Measurements from ENCODE around the gene PSD2. TPM values are rescaled to one million over a fixed set of nuclear protein-coding genes. Genes with fewer than 3 reads are reported as not detected.

The PSD2 gene
- total RNA-seq, 1 donor from 2014 or later = 0.14 TPM

DNA sequence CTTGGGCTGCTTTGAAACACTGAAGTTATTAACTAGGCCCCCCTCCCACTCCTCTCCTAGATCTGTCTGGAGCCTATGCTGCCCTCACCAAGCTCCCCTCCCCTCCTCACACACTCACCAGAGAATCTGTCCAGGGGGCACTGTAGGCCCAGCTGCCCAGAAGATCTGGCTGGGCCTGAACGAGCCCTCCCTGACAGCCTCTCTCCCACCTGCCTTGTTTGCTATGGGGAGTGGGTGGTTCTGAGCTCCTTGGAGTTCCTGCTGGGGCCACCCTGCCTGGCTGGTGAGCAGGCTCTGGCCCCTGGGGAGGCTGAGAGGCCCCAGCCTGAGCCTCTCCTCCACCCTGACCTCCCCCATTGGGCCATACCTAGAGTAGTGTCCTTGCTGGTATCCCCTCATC, 75.1 kb downstream of the PSD2 start:
- H3K4me3 Mint-ChIP-seq (ENCODE audit: low read depth) = no peak overlapping the region
- H3K9me3 Mint-ChIP-seq (ENCODE audit: low read depth) = peaks cover 3% of the 10 kb centered on the region
- H3K27me3 Mint-ChIP-seq = peaks cover 4% of the 10 kb centered on the region
- no peaks in the 10 kb centered on the region for H3K4me1 Mint-ChIP-seq (ENCODE audit: low read depth)
- H3K27ac Mint-ChIP-seq = no peak overlapping the region
- peaks cover 2% of the 10 kb centered on the region for H3K36me3 Mint-ChIP-seq (ENCODE audit: insufficient read depth)
- DNase-seq (ENCODE audit: low spot score, unreplicated experiment) = no peak
- TF ChIP-seq, protein P1, sequence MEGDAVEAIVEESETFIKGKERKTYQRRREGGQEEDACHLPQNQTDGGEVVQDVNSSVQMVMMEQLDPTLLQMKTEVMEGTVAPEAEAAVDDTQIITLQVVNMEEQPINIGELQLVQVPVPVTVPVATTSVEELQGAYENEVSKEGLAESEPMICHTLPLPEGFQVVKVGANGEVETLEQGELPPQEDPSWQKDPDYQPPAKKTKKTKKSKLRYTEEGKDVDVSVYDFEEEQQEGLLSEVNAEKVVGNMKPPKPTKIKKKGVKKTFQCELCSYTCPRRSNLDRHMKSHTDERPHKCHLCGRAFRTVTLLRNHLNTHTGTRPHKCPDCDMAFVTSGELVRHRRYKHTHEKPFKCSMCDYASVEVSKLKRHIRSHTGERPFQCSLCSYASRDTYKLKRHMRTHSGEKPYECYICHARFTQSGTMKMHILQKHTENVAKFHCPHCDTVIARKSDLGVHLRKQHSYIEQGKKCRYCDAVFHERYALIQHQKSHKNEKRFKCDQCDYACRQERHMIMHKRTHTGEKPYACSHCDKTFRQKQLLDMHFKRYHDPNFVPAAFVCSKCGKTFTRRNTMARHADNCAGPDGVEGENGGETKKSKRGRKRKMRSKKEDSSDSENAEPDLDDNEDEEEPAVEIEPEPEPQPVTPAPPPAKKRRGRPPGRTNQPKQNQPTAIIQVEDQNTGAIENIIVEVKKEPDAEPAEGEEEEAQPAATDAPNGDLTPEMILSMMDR (IDR thresholded peaks at IDR 0.05; ENCODE audit: unreplicated experiment) = no peak

DNA sequence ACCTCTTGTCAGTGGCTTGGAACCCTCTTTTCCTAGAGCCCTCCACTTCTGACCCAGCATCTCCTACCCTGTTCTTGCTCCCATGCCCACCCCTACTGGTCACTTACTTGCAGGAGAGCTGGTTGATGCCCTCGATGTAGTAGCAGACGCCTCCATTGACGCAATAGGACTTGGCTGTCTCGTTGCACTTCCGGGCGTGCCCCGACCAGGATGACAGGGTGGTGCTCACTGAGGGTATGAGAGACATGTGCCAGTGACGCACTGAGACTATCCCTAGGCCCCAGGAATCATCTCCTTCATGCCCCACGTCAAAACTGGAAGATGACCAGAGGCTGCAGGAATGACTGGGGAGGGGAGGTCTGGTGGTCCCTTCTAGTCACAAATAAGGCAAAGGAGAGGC, 76.0 kb downstream of the PSD2 start:
- no peaks in the 10 kb centered on the region for H3K4me1 Mint-ChIP-seq (ENCODE audit: low read depth)
- peaks cover 4% of the 10 kb centered on the region for H3K36me3 Mint-ChIP-seq (ENCODE audit: insufficient read depth)
- DNase-seq (ENCODE audit: low spot score, unreplicated experiment) = no peak
- no peak overlapping the region for H3K4me3 Mint-ChIP-seq (ENCODE audit: low read depth)
- no peak overlapping the region for H3K27ac Mint-ChIP-seq
- peaks cover 2% of the 10 kb centered on the region for H3K27me3 Mint-ChIP-seq
- H3K9me3 Mint-ChIP-seq (ENCODE audit: low read depth) = peaks cover 7% of the 10 kb centered on the region
- TF ChIP-seq, protein P1 (IDR thresholded peaks at IDR 0.05; ENCODE audit: unreplicated experiment) = no peak

DNA sequence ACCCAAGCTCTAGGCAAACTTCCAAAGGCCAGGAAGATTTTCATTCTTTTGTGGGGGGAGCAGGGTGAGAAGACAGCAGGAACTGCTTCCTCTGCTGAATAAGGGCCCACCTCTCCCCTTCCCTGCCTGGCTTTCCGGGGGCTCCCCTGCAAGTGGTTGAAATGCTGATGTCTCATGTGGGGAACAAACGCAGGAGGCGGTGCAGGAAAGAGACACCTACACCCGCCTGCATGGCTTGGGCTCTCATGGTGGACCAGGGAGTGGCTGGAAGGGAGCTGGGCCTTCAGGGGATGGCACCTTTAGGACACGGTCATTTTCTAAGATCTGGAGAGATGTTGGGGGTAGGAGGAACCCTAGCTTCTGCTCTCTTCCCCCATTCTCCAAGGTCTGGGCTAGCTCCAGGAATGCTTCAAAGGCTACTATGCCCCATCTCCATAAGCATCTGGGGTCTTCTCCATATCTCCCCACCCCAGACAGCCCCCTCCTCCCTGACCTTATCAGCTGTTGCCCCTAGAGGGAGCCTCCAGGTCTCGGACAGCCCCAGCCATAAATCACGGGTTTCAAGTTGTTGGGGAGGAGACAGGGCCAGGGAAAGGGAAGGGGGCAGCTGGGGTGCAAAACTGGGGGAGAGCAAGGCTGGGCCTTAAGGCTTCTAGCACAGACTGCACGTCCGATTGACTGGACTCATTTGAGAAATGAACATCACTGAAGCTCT, 76.6 kb downstream of the PSD2 start:
- TF ChIP-seq, protein P1 (IDR thresholded peaks at IDR 0.05; ENCODE audit: unreplicated experiment) = peak; percentile 16
- Mint-ChIP-seq H3K9me3 (ENCODE audit: low read depth) (peaks cover 7% of the 10 kb centered on the region), H3K4me1 (ENCODE audit: low read depth) (no peaks in the 10 kb centered on the region), H3K27me3 (no peaks in the 10 kb centered on the region), H3K36me3 (ENCODE audit: insufficient read depth) (peaks cover 4% of the 10 kb centered on the region), H3K4me3 (ENCODE audit: low read depth) (no peak overlapping the region), H3K27ac (no peak overlapping the region)
- no peak for DNase-seq (ENCODE audit: low spot score, unreplicated experiment)

DNA sequence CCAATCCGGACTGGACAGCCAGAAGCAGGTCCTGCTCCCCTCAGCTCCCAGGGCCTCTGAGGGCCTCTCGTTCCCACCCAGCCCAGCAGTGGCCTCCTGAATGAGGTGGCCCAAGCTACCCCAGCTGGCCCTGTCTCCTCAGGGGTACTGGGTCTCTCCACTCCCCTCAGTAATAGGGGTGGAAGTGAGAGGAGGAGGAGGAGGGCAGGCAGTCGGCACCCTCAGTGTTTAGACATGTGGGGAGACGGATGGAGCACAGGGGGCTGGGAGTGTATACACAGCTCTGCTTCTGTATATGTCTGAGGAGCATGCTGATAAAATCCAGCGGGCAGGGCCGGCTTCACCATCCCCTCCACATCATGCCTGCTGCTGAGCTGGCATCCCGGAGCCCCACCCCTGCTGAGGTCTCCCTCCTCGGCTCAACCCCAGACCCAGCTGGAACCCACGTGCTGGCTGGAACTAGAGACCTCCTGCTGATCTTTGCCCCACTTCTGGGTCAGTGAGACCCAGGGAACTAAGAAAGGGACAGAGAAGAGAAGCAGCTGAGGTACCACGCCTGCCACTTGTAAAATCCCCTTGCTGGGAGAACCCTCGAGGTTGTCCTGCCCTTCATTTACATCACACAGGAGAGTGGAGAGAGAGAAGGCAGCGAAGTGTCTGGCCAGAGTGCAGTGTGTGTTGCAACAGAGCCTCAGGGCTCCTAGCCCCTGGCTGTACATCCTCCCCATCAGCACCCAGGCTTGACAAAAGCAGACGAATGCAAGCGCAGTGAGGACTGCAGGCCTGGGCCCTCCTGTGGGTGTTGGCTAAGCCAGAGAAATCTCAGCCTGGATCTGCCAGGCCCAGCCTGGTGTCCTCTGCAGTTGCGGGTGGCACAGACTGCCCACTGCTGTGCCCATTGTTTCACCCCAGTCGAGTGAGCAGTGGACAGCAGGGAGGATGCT, 77.5 kb downstream of the PSD2 start:
- no peak overlapping the region for H3K4me3 Mint-ChIP-seq (ENCODE audit: low read depth)
- H3K36me3 Mint-ChIP-seq (ENCODE audit: insufficient read depth) = peaks cover 4% of the 10 kb centered on the region
- H3K9me3 Mint-ChIP-seq (ENCODE audit: low read depth) = peaks cover 7% of the 10 kb centered on the region
- no peaks in the 10 kb centered on the region for H3K4me1 Mint-ChIP-seq (ENCODE audit: low read depth)
- TF ChIP-seq, protein P1 (IDR thresholded peaks at IDR 0.05; ENCODE audit: unreplicated experiment) = no peak
- no peak for DNase-seq (ENCODE audit: low spot score, unreplicated experiment)
- no peak overlapping the region for H3K27ac Mint-ChIP-seq
- no peaks in the 10 kb centered on the region for H3K27me3 Mint-ChIP-seq

DNA sequence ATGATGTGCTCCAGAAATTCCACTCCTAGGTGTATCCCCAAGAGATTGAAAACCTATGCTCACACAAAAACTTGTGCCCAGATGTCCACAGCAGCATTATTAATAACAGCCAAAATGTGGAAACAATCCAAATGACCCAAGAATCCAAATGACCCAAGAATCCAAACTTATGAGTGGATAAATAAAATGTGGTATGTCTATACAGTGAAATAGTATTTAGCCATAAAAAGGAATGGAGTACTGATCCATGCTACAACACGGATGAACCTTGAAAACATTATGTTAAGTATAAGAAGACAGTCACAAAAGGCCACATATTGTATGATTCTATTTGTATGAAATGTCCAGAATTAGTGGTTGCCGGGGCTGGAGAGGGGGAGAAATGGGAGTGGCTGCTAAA, 80.3 kb downstream of the PSD2 start:
- H3K27me3 Mint-ChIP-seq = no peaks in the 10 kb centered on the region
- H3K4me1 Mint-ChIP-seq (ENCODE audit: low read depth) = peaks cover 5% of the 10 kb centered on the region
- no peak overlapping the region for H3K4me3 Mint-ChIP-seq (ENCODE audit: low read depth)
- TF ChIP-seq, protein P1 (IDR thresholded peaks at IDR 0.05; ENCODE audit: unreplicated experiment) = no peak
- H3K9me3 Mint-ChIP-seq (ENCODE audit: low read depth) = peaks cover 7% of the 10 kb centered on the region
- DNase-seq (ENCODE audit: low spot score, unreplicated experiment) = no peak
- H3K27ac Mint-ChIP-seq = no peak overlapping the region
- peaks cover 4% of the 10 kb centered on the region for H3K36me3 Mint-ChIP-seq (ENCODE audit: insufficient read depth)
